Spinal cord (tissue), 10 donors: Measurements from ENCODE around the gene TTC38. TPM values are rescaled to one million over a fixed set of nuclear protein-coding genes. Genes with fewer than 3 reads are reported as not detected.

Experiments used
- DNase-seq, 6 donors: peaks; one replicate each; pipeline versions ENCODE4 v3.0.0 to v3.0.0-alpha.2; 2013 to 2015; ENCODE audit warnings: low spot score in 6 of 6, low read depth in 4 of 6
- H3K27ac ChIP-seq: one replicate; pipeline ENCODE4 v1.5.1; 2013; ENCODE audit warnings: low read depth, low read length, control low read depth
- H3K27me3 ChIP-seq: one replicate; pipeline ENCODE4 v1.6.1; 2013; ENCODE audit warnings: low read length; ENCODE audit not compliant: control insufficient read depth, insufficient read depth
- H3K36me3 ChIP-seq: one replicate; pipeline ENCODE4 v1.6.1; 2013; ENCODE audit warnings: low read length; ENCODE audit not compliant: control insufficient read depth, insufficient read depth
- H3K4me1 ChIP-seq: one replicate; pipeline ENCODE4 v1.6.1; 2013; ENCODE audit warnings: low read length; ENCODE audit not compliant: control insufficient read depth, insufficient read depth
- H3K4me3 ChIP-seq: one replicate; pipeline ENCODE4 v1.5.1; 2013; ENCODE audit warnings: low read depth, low read length, control low read depth
- H3K9me3 ChIP-seq: one replicate; pipeline ENCODE4 v1.6.1; 2013; ENCODE audit warnings: low read length; ENCODE audit not compliant: control insufficient read depth, insufficient read depth
- WGBS: methylation state at CpG from one replicate; pipeline ENCODE4 v1.1.5; 2013; ENCODE audit warnings: missing lambda C conversion rate; ENCODE audit not compliant: insufficient coverage; 5-methylcytosine and 5-hydroxymethylcytosine counted together
- polyA plus RNA-seq, 2 donors: library from polyadenylated mRNA; unstranded; fragments of 120-200 nt; gene quantifications; one replicate each; pipeline ENCODE4 v1.2.1, GENCODE V29; 2013; ENCODE audit not compliant: insufficient read length in 2 of 2
- total RNA-seq, 2 donors: library from RNA; depleted of rRNA in 1 of 2; stranded (reverse); fragments of 120-200 nt in 1 of 2; fragments of >200 nt in 1 of 2; gene quantifications; one replicate each; pipeline versions ENCODE4 v1.2.3 to v1.2.4, GENCODE V29; 2013 to 2014
- donor health status: healthy.

TTC38 gene
- total and polyA plus RNA-seq, 4 donors = 15.6 to 33.1 (median 27.3) TPM

GRCh38 chr22:46242076-46242475, 25.7 kb upstream of the TTC38 start:
- Histone ChIP-seq H3K27me3 (no peaks in the 10 kb centered on the region), H3K4me3 (no peak overlapping the region), H3K4me1 (peaks cover 51% of the 10 kb centered on the region), H3K27ac (no peak overlapping the region), H3K36me3 (peaks cover 62% of the 10 kb centered on the region), H3K9me3 (no peaks in the 10 kb centered on the region)
- WGBS = 94% methylated on average over 9 of the region's 10 CpGs
- DNase-seq = no peak

DNA sequence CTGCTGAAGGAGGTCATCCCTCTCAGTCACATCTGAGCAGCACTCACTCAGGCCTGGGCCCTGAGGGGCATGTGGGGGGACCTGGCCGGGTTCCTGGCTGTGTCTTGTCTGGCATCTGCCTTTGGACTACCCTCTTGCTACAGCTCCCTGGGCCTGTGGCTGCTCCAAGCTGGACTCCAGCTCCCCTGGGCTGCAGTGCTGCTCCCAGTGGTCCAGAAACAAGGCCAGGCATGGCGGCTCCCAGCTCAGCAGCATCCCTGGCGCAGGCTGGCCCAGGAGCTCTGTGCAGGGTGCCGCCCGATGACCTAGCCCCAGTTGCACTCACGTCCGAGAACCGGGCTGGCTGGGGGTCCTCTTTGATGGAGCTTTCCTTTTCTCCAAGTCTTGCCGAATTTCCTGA, 23.0 kb upstream of the TTC38 start:
- Histone ChIP-seq H3K27ac (no peak overlapping the region), H3K36me3 (peaks cover 57% of the 10 kb centered on the region), H3K4me3 (no peak overlapping the region), H3K4me1 (peaks cover 37% of the 10 kb centered on the region), H3K9me3 (no peaks in the 10 kb centered on the region), H3K27me3 (no peaks in the 10 kb centered on the region)
- WGBS = 95% methylated on average over 9 of the region's 9 CpGs
- no peak for DNase-seq

DNA sequence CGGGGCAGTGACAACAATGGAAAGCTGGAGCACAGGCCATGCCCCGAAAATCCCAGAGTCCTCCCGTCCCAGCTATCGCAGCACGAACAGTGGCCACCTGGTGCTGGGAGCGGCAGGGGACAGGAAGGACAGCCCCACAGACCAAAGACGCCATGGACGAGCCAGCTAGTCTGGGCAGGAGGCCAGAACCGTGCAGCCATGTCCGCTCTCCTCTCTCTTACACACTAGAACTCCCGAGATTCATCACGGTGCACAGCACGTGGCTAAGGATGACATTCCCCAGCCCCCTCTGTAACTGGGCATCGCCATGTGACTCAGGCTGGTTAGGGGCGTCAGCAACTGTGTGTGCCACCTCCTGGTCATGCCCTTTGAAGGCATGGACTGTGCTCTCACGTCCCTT, 22.3 kb upstream of the TTC38 start:
- H3K4me1 ChIP-seq = peaks cover 38% of the 10 kb centered on the region
- no peak overlapping the region for H3K4me3 ChIP-seq
- peak in 3 of 6 donors; percentile 48 to 72 (median 59) for DNase-seq
- no peaks in the 10 kb centered on the region for H3K27me3 ChIP-seq
- 41% methylated on average over 16 of the region's 16 CpGs for WGBS
- H3K27ac ChIP-seq = peak overlapping the region; percentile 40
- H3K36me3 ChIP-seq = peaks cover 51% of the 10 kb centered on the region
- H3K9me3 ChIP-seq = no peaks in the 10 kb centered on the region

DNA sequence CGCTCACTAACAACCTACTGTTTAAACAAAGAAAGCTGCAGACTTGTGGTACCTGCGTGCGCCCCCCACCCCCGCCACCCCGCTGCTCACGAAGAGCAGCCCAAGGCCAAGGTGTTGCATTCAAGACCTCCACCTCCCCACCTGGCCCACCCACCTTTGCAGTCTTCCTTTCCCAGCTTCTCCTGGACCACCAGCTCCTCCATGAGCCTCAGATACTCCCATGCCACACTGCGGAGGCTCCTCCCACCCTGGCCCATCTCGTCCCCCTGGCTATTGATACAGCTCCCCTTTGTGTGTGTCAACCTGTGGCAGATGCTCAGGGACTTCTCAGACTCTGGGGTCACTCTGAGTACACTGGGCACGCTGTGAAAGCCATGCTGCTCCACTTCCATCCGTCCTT, 21.6 kb upstream of the TTC38 start:
- Histone ChIP-seq H3K4me1 (peaks cover 43% of the 10 kb centered on the region), H3K4me3 (no peak overlapping the region), H3K27me3 (no peaks in the 10 kb centered on the region), H3K27ac (no peak overlapping the region), H3K36me3 (peaks cover 48% of the 10 kb centered on the region), H3K9me3 (no peaks in the 10 kb centered on the region)
- WGBS = 91% methylated on average over 8 of the region's 10 CpGs
- DNase-seq = no peak

- H3K27me3 ChIP-seq = no peaks in the 10 kb centered on the region
- no peak overlapping the region for H3K27ac ChIP-seq
- 60% methylated on average over 1 of the region's 2 CpGs for WGBS
- peaks cover 45% of the 10 kb centered on the region for H3K36me3 ChIP-seq
- H3K9me3 ChIP-seq = no peaks in the 10 kb centered on the region
- no peak overlapping the region for H3K4me3 ChIP-seq
- H3K4me1 ChIP-seq = peaks cover 44% of the 10 kb centered on the region
- no peak for DNase-seq
Observed at GRCh38 chr22:46247443-46247975, 20.3 kb upstream of the TTC38 start.

DNA sequence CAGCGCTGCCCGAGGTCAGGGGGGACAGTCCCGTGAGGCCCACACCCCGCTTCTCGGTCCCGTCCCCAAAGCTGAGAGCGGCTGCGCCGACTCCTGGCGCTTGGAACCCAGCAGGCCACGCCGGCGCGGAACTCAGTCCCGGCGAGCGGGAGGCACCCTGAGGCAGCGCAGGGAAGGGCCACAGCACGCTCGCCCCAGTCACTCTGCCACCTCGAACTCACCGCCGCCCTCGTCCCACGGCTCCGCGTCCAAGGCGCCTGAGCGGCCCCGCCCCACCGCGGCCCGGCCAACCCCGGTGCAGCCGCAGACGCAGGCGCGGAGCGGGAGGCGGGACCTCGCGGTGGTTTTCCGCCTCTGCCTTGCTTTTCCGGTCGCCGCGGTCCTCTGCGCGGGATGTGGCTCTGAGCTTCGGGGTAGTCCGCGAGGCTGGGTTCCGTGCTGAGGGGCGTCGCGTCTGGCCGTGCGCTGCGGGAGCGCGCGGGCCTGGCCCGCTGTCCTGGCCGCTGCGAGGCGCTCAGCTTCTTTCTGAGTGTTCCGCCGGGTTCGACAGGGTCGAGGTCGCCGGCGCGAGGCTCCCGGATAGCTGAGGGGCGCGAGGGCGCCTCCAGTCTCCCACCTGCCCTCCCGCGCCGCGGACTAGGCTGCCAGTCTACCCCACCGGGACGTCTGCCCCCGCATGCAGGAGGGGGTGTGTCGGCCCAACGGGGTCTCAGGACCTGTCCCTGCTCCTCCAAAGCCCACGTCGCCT, 17.6 kb upstream of the TTC38 start, which contains the start of gene CDPF1:
CDPF1 (minus strand) TSS at position 259 of the 748 bp plus-strand sequence. CDS start 2,009 bp downstream, outside the sequence.
- Histone ChIP-seq H3K9me3 (no peaks in the 10 kb centered on the region), H3K36me3 (peaks cover 21% of the 10 kb centered on the region), H3K4me1 (peaks cover 28% of the 10 kb centered on the region), H3K4me3 (peak within 1 kb of the TSS; percentile 82), H3K27ac (peak within 1 kb of the TSS; percentile 73), H3K27me3 (no peaks in the 10 kb centered on the region)
- DNase-seq = peak; percentile 72 to 96 (median 80)
- under 1% methylated on average over 89 of the region's 89 CpGs for WGBS

- WGBS = 16% methylated on average over 25 of the region's 25 CpGs
- peak overlapping the region; percentile 58 for H3K4me3 ChIP-seq
- no peaks in the 10 kb centered on the region for H3K27me3 ChIP-seq
- H3K4me1 ChIP-seq = peaks cover 23% of the 10 kb centered on the region
- H3K36me3 ChIP-seq = peaks cover 18% of the 10 kb centered on the region
- no peak overlapping the region for H3K27ac ChIP-seq
- no peak for DNase-seq
- no peaks in the 10 kb centered on the region for H3K9me3 ChIP-seq
Observed at GRCh38 chr22:46250783-46251125, 17.1 kb upstream of the TTC38 start.

DNA sequence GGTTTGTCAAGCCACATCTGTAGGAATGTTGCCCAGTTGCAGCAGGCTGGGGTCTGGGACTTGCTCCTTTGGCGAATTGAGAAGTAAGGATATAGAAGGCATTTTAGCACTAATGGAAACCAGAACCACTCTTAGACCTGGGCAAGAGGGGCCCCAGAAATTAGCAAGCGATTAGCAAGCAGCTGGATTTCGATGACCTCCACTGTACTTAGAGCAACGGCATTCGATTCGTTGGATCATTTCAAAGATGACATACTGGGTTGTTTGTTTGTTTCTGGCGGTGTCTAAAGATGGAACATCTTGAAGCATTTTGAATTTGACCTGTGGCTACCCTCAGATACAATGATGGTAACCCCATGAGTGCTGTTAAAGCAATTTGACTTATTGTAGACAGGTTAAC, 16.5 kb upstream of the TTC38 start:
- peaks cover 14% of the 10 kb centered on the region for H3K36me3 ChIP-seq
- peak overlapping the region; percentile 58 for H3K4me3 ChIP-seq
- 57% methylated on average over 4 of the region's 7 CpGs for WGBS
- no peaks in the 10 kb centered on the region for H3K9me3 ChIP-seq
- no peaks in the 10 kb centered on the region for H3K27me3 ChIP-seq
- peaks cover 18% of the 10 kb centered on the region for H3K4me1 ChIP-seq
- no peak for DNase-seq
- H3K27ac ChIP-seq = no peak overlapping the region

DNA sequence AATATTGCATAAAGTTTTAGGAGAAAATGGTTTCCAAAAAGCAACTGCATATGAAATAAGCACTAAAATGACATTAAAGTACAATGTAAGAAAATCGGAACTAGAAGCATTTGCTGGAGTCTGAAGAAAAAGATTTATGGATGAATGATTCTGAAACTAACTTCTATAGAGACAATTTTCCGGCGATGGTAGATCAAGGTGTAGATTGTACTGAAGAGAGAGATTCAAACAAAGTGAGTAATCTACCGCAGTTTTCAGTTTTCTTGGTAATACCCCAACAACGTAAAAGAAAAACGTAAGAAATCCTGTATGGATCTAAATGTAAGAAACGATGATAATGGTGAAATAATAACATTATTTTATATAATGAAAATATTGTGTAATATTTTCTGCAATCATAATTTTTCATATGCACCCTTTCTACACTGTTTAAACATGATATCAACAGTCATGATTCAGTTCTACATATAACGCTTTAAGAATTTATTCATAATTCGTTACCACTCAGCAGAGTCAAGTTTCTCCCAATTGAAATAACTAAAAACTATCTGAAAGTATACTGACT, 15.9 kb upstream of the TTC38 start:
- Histone ChIP-seq H3K27ac (no peak overlapping the region), H3K27me3 (no peaks in the 10 kb centered on the region), H3K4me1 (peaks cover 16% of the 10 kb centered on the region), H3K4me3 (no peak overlapping the region), H3K9me3 (no peaks in the 10 kb centered on the region), H3K36me3 (peaks cover 11% of the 10 kb centered on the region)
- no peak for DNase-seq
- WGBS = no CpG with 5 or more reads among the region's 9 CpGs
